ENCODE measurements around the gene PHF21A. TPM values are rescaled to one million over a fixed set of nuclear protein-coding genes. Genes with fewer than 3 reads are reported as not detected.

PHF21A gene
- total RNA-seq, 1 donor from 2014 or later: 35.9 TPM

DNA sequence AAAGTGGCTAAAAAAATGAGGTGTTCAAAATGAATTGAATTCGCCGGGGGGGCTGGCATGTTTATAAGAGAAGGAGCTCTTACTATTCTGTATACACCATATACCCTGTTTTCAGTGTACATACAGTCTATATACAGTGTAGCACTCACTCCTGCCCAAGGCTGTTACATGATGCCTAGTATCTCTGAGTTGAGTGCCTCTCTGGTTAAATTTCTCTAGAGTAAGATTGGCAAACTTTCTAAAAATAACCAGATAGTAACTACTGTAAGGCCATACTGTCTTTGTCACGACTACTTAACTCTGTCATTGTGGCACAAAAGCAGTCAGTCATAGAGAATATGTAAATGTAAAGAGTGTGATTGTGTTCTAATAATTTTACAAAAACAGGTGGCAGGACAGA, 58.1 kb downstream of the PHF21A start:
- Mint-ChIP-seq H3K36me3 (ENCODE audit: low read depth) (peaks cover 13% of the 10 kb centered on the region), H3K27me3 (ENCODE audit: low read depth) (no peaks in the 10 kb centered on the region), H3K4me1 (ENCODE audit: low read depth) (peaks cover 12% of the 10 kb centered on the region), H3K9me3 (ENCODE audit: low read depth) (no peaks in the 10 kb centered on the region), H3K27ac (ENCODE audit: unreplicated experiment) (no peak overlapping the region), H3K4me3 (ENCODE audit: unreplicated experiment) (no peak overlapping the region)
- DNase-seq (ENCODE audit: low spot score): no peak
- TF ChIP-seq, protein P1, sequence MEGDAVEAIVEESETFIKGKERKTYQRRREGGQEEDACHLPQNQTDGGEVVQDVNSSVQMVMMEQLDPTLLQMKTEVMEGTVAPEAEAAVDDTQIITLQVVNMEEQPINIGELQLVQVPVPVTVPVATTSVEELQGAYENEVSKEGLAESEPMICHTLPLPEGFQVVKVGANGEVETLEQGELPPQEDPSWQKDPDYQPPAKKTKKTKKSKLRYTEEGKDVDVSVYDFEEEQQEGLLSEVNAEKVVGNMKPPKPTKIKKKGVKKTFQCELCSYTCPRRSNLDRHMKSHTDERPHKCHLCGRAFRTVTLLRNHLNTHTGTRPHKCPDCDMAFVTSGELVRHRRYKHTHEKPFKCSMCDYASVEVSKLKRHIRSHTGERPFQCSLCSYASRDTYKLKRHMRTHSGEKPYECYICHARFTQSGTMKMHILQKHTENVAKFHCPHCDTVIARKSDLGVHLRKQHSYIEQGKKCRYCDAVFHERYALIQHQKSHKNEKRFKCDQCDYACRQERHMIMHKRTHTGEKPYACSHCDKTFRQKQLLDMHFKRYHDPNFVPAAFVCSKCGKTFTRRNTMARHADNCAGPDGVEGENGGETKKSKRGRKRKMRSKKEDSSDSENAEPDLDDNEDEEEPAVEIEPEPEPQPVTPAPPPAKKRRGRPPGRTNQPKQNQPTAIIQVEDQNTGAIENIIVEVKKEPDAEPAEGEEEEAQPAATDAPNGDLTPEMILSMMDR (IDR thresholded peaks at IDR 0.05): no peak

DNA sequence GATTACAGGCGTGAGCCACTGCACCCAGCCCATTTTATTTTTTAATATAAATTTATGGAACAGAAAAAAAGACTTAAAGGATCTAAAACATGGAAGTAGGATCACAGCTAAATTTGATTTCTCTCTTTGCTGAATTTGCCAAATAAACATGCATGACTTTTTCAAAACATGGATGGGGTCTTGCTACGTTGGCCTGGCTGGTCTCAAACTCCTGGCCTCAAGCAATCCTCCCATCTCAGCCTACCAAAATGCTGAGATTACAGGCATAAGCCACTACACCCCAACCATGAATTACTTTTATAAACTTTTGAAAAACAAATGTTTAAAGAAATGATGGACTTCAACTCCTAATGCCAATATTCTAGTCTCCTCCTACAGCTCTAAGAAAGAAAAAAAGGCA, 61.2 kb downstream of the PHF21A start:
- H3K36me3 Mint-ChIP-seq (ENCODE audit: low read depth): peaks cover 7% of the 10 kb centered on the region

DNA sequence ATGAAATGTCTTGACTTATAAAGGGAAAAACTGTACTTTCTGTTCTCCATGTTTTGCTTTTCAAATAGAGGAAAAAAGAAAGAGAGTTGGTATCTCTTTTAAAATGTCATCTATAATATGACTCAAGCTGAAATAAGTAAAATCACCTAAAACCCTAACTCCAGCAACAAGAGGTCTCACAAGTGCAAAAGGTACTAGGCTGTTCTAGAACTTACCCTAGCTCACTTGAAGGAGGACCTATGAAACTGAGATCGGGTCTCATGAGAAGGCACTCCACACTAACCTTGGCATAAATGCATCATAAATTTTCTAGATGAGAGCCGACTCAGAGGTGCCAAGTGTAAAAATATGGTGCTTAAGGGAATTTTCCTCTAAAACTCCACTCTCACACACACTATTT, 63.8 kb downstream of the PHF21A start:
- DNase-seq (ENCODE audit: low spot score): no peak
- no peak overlapping the region for H3K4me3 Mint-ChIP-seq (ENCODE audit: unreplicated experiment)
- H3K27me3 Mint-ChIP-seq (ENCODE audit: low read depth): no peaks in the 10 kb centered on the region
- H3K36me3 Mint-ChIP-seq (ENCODE audit: low read depth): peaks cover 4% of the 10 kb centered on the region
- no peaks in the 10 kb centered on the region for H3K9me3 Mint-ChIP-seq (ENCODE audit: low read depth)
- H3K4me1 Mint-ChIP-seq (ENCODE audit: low read depth): peaks cover 25% of the 10 kb centered on the region
- no peak overlapping the region for H3K27ac Mint-ChIP-seq (ENCODE audit: unreplicated experiment)
- TF ChIP-seq, protein P1 (IDR thresholded peaks at IDR 0.05): no peak

More for the DNA sequence above, 61.2 kb downstream of the PHF21A start:
- DNase-seq (ENCODE audit: low spot score): no peak
- TF ChIP-seq, protein P1 (IDR thresholded peaks at IDR 0.05): no peak
- peaks cover 29% of the 10 kb centered on the region for H3K4me1 Mint-ChIP-seq (ENCODE audit: low read depth)
- H3K9me3 Mint-ChIP-seq (ENCODE audit: low read depth): no peaks in the 10 kb centered on the region
- H3K27me3 Mint-ChIP-seq (ENCODE audit: low read depth): no peaks in the 10 kb centered on the region
- H3K4me3 Mint-ChIP-seq (ENCODE audit: unreplicated experiment): no peak overlapping the region
- no peak overlapping the region for H3K27ac Mint-ChIP-seq (ENCODE audit: unreplicated experiment)

DNA sequence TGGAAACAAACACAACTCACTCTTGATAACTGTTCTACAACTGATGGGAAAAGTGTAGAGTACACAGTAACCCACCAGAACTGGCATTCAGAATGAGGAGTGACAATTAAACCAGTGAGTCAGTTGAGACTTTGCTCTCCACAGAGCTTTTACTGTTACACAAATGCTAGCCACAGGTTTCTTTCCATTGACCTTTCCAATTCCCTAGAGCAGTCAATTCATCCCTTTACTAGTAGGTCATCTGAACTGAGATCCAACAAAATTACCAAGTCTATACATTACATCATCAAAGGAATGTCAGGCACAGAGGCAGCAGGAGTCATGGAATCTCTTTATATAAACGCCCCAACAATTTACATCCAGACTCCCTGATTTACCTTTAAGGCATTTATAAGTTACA, 65.9 kb downstream of the PHF21A start:
- no peak overlapping the region for H3K27ac Mint-ChIP-seq (ENCODE audit: unreplicated experiment)

DNA sequence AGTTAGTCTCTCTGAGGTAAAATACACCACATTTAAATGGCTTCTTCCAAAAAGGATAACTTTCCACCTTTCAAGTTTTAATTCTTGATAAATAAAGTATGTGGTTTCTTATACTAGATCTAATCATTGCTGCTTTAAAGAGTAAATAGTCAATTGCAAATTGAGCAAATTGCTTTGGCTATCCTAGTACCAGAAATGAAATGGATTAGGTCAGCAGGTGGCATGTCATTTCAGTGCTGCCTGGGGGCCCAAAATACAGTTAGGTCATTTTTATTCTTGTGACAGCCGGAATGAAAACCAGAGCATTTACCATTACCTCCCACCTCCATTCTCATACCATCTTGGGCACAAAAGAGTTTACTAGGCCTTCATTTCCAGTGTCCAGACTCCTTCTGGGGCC, 70.2 kb downstream of the PHF21A start:
- Mint-ChIP-seq H3K27me3 (ENCODE audit: low read depth) (no peaks in the 10 kb centered on the region), H3K27ac (ENCODE audit: unreplicated experiment) (peak overlapping the region; percentile 51), H3K4me1 (ENCODE audit: low read depth) (peaks cover 50% of the 10 kb centered on the region), H3K36me3 (ENCODE audit: low read depth) (no peaks in the 10 kb centered on the region), H3K9me3 (ENCODE audit: low read depth) (no peaks in the 10 kb centered on the region), H3K4me3 (ENCODE audit: unreplicated experiment) (no peak overlapping the region)
- TF ChIP-seq, protein P1 (IDR thresholded peaks at IDR 0.05): no peak
- DNase-seq (ENCODE audit: low spot score): no peak

More for the DNA sequence above, 65.9 kb downstream of the PHF21A start:
- Mint-ChIP-seq H3K4me1 (ENCODE audit: low read depth) (peaks cover 38% of the 10 kb centered on the region), H3K36me3 (ENCODE audit: low read depth) (no peaks in the 10 kb centered on the region), H3K9me3 (ENCODE audit: low read depth) (no peaks in the 10 kb centered on the region), H3K27me3 (ENCODE audit: low read depth) (no peaks in the 10 kb centered on the region), H3K4me3 (ENCODE audit: unreplicated experiment) (no peak overlapping the region)
- DNase-seq (ENCODE audit: low spot score): no peak
- TF ChIP-seq, protein P1 (IDR thresholded peaks at IDR 0.05): no peak

Data from chondrocyte (in vitro differentiated cells).